HCT116 (cell line): Measurements from ENCODE around the gene PSMC6. TPM values are rescaled to one million over a fixed set of nuclear protein-coding genes. Genes with fewer than 3 reads are reported as not detected.

Source experiments
- ATAC-seq: fragments of 200-7000 bp; cut with Tn5 transposase; 2 replicates; pipeline ENCODE4 v1.9.1; 2020; ENCODE audit warnings: mild to moderate bottlenecking, moderate library complexity
- BruUV-seq: library from RNA; stranded (reverse); fragments of 400-500 nt; replicated peaks from 2 replicates; lab custom pipeline; 2021; lab: Mats Ljungman, UMichigan
- CTCF ChIA-PET: fragments of 300-600 bp; sonication (Branson Sonifier 250); formaldehyde crosslinking; loops from one replicate; lab custom pipeline; 2021; ENCODE audit warnings: antibody characterized with exemption; lab: Charles Lee
- POLR2A ChIA-PET: fragments of 300-600, 350-600 bp; sonication (Branson Sonifier 250); formaldehyde crosslinking; loops from one replicate; lab custom pipeline; 2021; ENCODE audit warnings: antibody characterized with exemption; lab: Charles Lee
- RAD21 ChIA-PET, 2 experiments: fragments of 300-600 bp; sonication (Branson Sonifier 250); formaldehyde crosslinking; loops; one replicate each; lab custom pipeline; 2023; ENCODE audit warnings: low total read pairs in 2 of 2; ENCODE audit not compliant: uncharacterized antibody in 2 of 2, unreplicated experiment in 2 of 2, low non-redundant PET in 1 of 2; lab: Charles Lee
- DNase-seq: peaks from one replicate; pipeline ENCODE4 v3.0.0-alpha.2; 2010; ENCODE audit warnings: low read depth, low spot score
- H2AFZ ChIP-seq: fragments of 200-600 bp; shearing (Covaris generic), sonication (generic); 2 replicates; pipeline ENCODE4 v1.6.1; 2017; ENCODE audit warnings: low read depth, mixed run types, mixed read lengths, antibody characterized with exemption, low read length; ENCODE audit not compliant: poor library complexity, severe bottlenecking
- H3K27ac ChIP-seq: 2 replicates; pipeline ENCODE4 v1.5.1; 2012; ENCODE audit warnings: low read depth, low read length
- H3K27me3 ChIP-seq: fragments of 200-600 bp; sonication (generic); 2 replicates; pipeline ENCODE4 v1.6.1; 2016; ENCODE audit warnings: mixed run types, low read length, mixed read lengths; ENCODE audit not compliant: insufficient read depth
- H3K36me3 ChIP-seq, 2 experiments: fragments of 200-500 bp in 1 of 2; fragments of 200-600 bp in 1 of 2; sonication (Bioruptor generic) in 1 of 2; sonication (generic) in 1 of 2; 2 replicates each; pipeline versions ENCODE4 v1.5.1 to v1.6.1; 2014 to 2016; ENCODE audit warnings: low read length in 2 of 2, inconsistent platforms in 1 of 2, mixed read lengths in 1 of 2, mixed run types in 1 of 2; ENCODE audit not compliant: insufficient read depth in 2 of 2, control insufficient read depth in 1 of 2
- H3K4me1 ChIP-seq, 2 experiments: fragments of 200-600 bp in 1 of 2; sonication (generic) in 1 of 2; 2 replicates each; pipeline versions ENCODE4 v1.5.1 to v1.6.1; 2012 to 2017; ENCODE audit warnings: low read length in 2 of 2, inconsistent platforms in 1 of 2, mild to moderate bottlenecking in 1 of 2, mixed read lengths in 1 of 2, mixed run types in 1 of 2, moderate library complexity in 1 of 2; ENCODE audit not compliant: insufficient read depth in 2 of 2, control insufficient read depth in 1 of 2
- H3K4me2 ChIP-seq: fragments of 200-600 bp; sonication (generic); 2 replicates; pipeline ENCODE4 v1.6.1; 2017; ENCODE audit warnings: mixed run types, low read length, mixed read lengths
- H3K4me3 ChIP-seq, 2 experiments: fragments of 200-600 bp in 1 of 2; sonication (generic) in 1 of 2; replicated peaks in 1 of 2; 2 replicates each; pipeline ENCODE4 v1.5.1; 2011 to 2016; ENCODE audit warnings: low read length in 2 of 2, control low read depth in 1 of 2, low read depth in 1 of 2, mild to moderate bottlenecking in 1 of 2, mixed read lengths in 1 of 2, mixed run types in 1 of 2
- H3K79me2 ChIP-seq: fragments of 200-600 bp; sonication (generic); 2 replicates; pipeline ENCODE4 v1.6.1; 2017; ENCODE audit warnings: mild to moderate bottlenecking, mixed run types, low read length, moderate library complexity, mixed read lengths; ENCODE audit not compliant: insufficient read depth
- H3K9ac ChIP-seq: fragments of 200-600 bp; sonication (generic); 2 replicates; pipeline ENCODE4 v1.6.1; 2016; ENCODE audit warnings: low read length, mixed read lengths
- H3K9me2 ChIP-seq: fragments of 200-600 bp; sonication (generic), shearing (Covaris generic); 2 replicates; pipeline ENCODE4 v1.6.1; 2017; ENCODE audit warnings: mixed run types, mild to moderate bottlenecking, moderate library complexity; ENCODE audit not compliant: insufficient read depth
- H3K9me3 ChIP-seq, 2 experiments: fragments of 200-500 bp in 1 of 2; fragments of 200-600 bp in 1 of 2; sonication (Bioruptor generic) in 1 of 2; sonication (generic) in 1 of 2; 2 replicates each; pipeline ENCODE4 v1.6.1; 2014 to 2017; ENCODE audit warnings: low read length in 2 of 2, mixed read lengths in 2 of 2, inconsistent platforms in 1 of 2, low read depth in 1 of 2, mild to moderate bottlenecking in 1 of 2, mixed run types in 1 of 2, moderate library complexity in 1 of 2; ENCODE audit not compliant: control insufficient read depth in 1 of 2, insufficient read depth in 1 of 2
- H4K20me1 ChIP-seq: fragments of 200-600 bp; sonication (generic), shearing (Covaris generic); 2 replicates; pipeline ENCODE4 v1.6.1; 2017; ENCODE audit warnings: mixed run types, mild to moderate bottlenecking, moderate library complexity; ENCODE audit not compliant: insufficient read depth
- CBX3 ChIP-seq: IDR thresholded peaks from 2 replicates; pipeline ENCODE4 v1.6.1; 2012; ENCODE audit warnings: low read depth
- CEBPB ChIP-seq: IDR thresholded peaks from 2 replicates; pipeline ENCODE4 v1.6.1; 2012; ENCODE audit warnings: low read depth
- EGR1 ChIP-seq: IDR thresholded peaks from 2 replicates; pipeline ENCODE4 v1.6.1; 2012; ENCODE audit warnings: low read depth
- ELF1 ChIP-seq: IDR thresholded peaks from 2 replicates; pipeline ENCODE4 v1.6.1; 2012; ENCODE audit warnings: low read depth, borderline replicate concordance
- EZH2 ChIP-seq: fragments of 200-600 bp; sonication (generic); IDR thresholded peaks from 2 replicates; pipeline ENCODE4 v1.6.1; 2017; ENCODE audit warnings: antibody characterized with exemption, mixed run types
- EZH2phosphoT487 ChIP-seq: fragments of 200-600 bp; IDR thresholded peaks from 2 replicates; pipeline ENCODE4 v1.6.1; 2018; ENCODE audit warnings: antibody characterized with exemption, borderline replicate concordance
- FOSL1 ChIP-seq: IDR thresholded peaks from 2 replicates; pipeline ENCODE4 v1.6.1; 2012; ENCODE audit warnings: low read depth
- POLR2A ChIP-seq: IDR thresholded peaks from 2 replicates; pipeline ENCODE4 v1.7.0; 2011; ENCODE audit warnings: borderline replicate concordance; ENCODE audit not compliant: insufficient read depth, insufficient read length; ENCODE audit errors: extremely low read depth
- RAD21 ChIP-seq: IDR thresholded peaks from 2 replicates; pipeline ENCODE4 v1.6.1; 2012; ENCODE audit warnings: low read depth, mild to moderate bottlenecking
- REST ChIP-seq: IDR thresholded peaks from 2 replicates; pipeline ENCODE4 v1.6.1; 2012; ENCODE audit warnings: low read depth
- SIN3A ChIP-seq: IDR thresholded peaks from 2 replicates; pipeline ENCODE4 v1.6.1; 2012; ENCODE audit warnings: low read depth
- SP1 ChIP-seq: IDR thresholded peaks from 2 replicates; pipeline ENCODE4 v1.6.1; 2012; ENCODE audit warnings: low read depth
- SRF ChIP-seq: IDR thresholded peaks from 2 replicates; pipeline ENCODE4 v1.6.1; 2012; ENCODE audit warnings: low read depth
- YY1 ChIP-seq: IDR thresholded peaks from 2 replicates; pipeline ENCODE4 v1.6.1; 2011; ENCODE audit warnings: low read length, low read depth, moderate library complexity, mild to moderate bottlenecking; ENCODE audit not compliant: insufficient replicate concordance; ENCODE audit errors: extremely low read depth
- ZFX ChIP-seq: fragments of 450-650 bp; IDR thresholded peaks from 2 replicates; pipeline ENCODE4 v1.6.1; 2017
- ZNF274 ChIP-seq: fragments of 200-500 bp; sonication (Bioruptor generic); IDR thresholded peaks from 2 replicates; pipeline ENCODE4 v1.6.1; 2014; ENCODE audit warnings: mild to moderate bottlenecking, low read depth, low read length, inconsistent platforms
- intact Hi-C: fragments of 100-400 bp; cut with micrococcal nuclease; formaldehyde crosslinking; loops from 2 replicates; pipeline ENCODE4 v1.10.0; 2022
- total RNA-seq: library from RNA; stranded (reverse); gene quantifications from one replicate; pipeline ENCODE4 v1.2.1, GENCODE V29; 2021; ENCODE audit not compliant: unreplicated experiment

Gene PSMC6
- total RNA-seq, 1 experiment from 2014 or later, result 71.7 TPM

GRCh38 chr14:52703664-52704063, 3.3 kb upstream of the PSMC6 start:
- Histone ChIP-seq H4K20me1 (no peaks in the 10 kb centered on the region; the same call in 1 of the 2 replicates), H3K36me3 (peaks cover 0 to 3% of the 10 kb centered on the region in 2 experiments; a peak in 2 of 4 replicates), H3K9me2 (no peaks in the 10 kb centered on the region), H3K4me1 (peaks cover 26 to 46% of the 10 kb centered on the region in 2 experiments), H2AFZ (peak overlapping the region; percentile 68), H3K4me2 (peak overlapping the region; percentile 17; the same call in 1 of the 2 replicates), H3K9me3 (no peaks in the 10 kb centered on the region), H3K27ac (no peak overlapping the region), H3K4me3 (no peak overlapping the region), H3K79me2 (peaks cover 17% of the 10 kb centered on the region), H3K9ac (no peak overlapping the region), H3K27me3 (no peaks in the 10 kb centered on the region)
- POLR2A ChIA-PET, result no interaction called here
- intact Hi-C loops, result loop anchor here (10.0 kb wide), 1 partner anchor 149 kb away; the partner anchor contains the start of genes GPR137C and TXNDC16
- ATAC-seq (no peak), DNase-seq (no peak)
- RAD21 ChIA-PET, result no interaction called here
- CTCF ChIA-PET, result no interaction called here
- no TSS peak for BruUV-seq
- TF ChIP-seq ZNF274, result no peak
- TF ChIP-seq SIN3A, result no peak
- TF ChIP-seq CBX3, result no peak
- TF ChIP-seq POLR2A, result no peak
- TF ChIP-seq SRF, result no peak
- no peak for TF ChIP-seq FOSL1
- TF ChIP-seq ZFX, result no peak
- no peak for TF ChIP-seq ELF1
- TF ChIP-seq SP1, result no peak
- TF ChIP-seq EGR1, result no peak
- TF ChIP-seq YY1, result no peak
- no peak for TF ChIP-seq RAD21
- no peak for TF ChIP-seq REST
- no peak for TF ChIP-seq EZH2phosphoT487
- TF ChIP-seq CEBPB, result no peak
- TF ChIP-seq EZH2, result no peak
